Bronchial epithelial cell (primary cell): ENCODE data around the gene MAGOH. TPM values are rescaled to one million over a fixed set of nuclear protein-coding genes. Genes with fewer than 3 reads are reported as not detected.

Source experiments
- DNase-seq: peaks from one replicate; pipeline ENCODE4 v3.0.0-alpha.2; 2010; ENCODE audit warnings: low read depth
- FAIRE-seq: peaks from 2 replicates; lab custom pipeline; 2011; peaks lifted over from hg19 to GRCh38; lab: Jason Lieb, UNC
- H3K27me3 ChIP-seq: 2 replicates; pipeline ENCODE4 v1.5.1; 2011; ENCODE audit warnings: low read length; ENCODE audit not compliant: control insufficient read depth, insufficient read depth
- H3K36me3 ChIP-seq: 2 replicates; pipeline ENCODE4 v1.5.1; 2011; ENCODE audit warnings: low read length; ENCODE audit not compliant: control insufficient read depth, insufficient read depth
- H3K4me3 ChIP-seq: 2 replicates; pipeline ENCODE4 v1.5.1; 2011; ENCODE audit warnings: mild to moderate bottlenecking, low read depth, low read length, control low read depth
- CTCF ChIP-seq: IDR thresholded peaks from 2 replicates; pipeline ENCODE4 v1.5.1; 2011; ENCODE audit warnings: mild to moderate bottlenecking, moderate library complexity, low read length, control low read depth, inconsistent platforms; ENCODE audit not compliant: insufficient read depth, severe bottlenecking
- total RNA-seq: library from RNA; depleted of rRNA; stranded (reverse); fragments of >200 nt; gene quantifications from 2 replicates; pipeline ENCODE4 v1.2.1, GENCODE V29; 2014

Gene MAGOH
- total RNA-seq, 1 donor from 2014 or later = 33.7 TPM

DNA sequence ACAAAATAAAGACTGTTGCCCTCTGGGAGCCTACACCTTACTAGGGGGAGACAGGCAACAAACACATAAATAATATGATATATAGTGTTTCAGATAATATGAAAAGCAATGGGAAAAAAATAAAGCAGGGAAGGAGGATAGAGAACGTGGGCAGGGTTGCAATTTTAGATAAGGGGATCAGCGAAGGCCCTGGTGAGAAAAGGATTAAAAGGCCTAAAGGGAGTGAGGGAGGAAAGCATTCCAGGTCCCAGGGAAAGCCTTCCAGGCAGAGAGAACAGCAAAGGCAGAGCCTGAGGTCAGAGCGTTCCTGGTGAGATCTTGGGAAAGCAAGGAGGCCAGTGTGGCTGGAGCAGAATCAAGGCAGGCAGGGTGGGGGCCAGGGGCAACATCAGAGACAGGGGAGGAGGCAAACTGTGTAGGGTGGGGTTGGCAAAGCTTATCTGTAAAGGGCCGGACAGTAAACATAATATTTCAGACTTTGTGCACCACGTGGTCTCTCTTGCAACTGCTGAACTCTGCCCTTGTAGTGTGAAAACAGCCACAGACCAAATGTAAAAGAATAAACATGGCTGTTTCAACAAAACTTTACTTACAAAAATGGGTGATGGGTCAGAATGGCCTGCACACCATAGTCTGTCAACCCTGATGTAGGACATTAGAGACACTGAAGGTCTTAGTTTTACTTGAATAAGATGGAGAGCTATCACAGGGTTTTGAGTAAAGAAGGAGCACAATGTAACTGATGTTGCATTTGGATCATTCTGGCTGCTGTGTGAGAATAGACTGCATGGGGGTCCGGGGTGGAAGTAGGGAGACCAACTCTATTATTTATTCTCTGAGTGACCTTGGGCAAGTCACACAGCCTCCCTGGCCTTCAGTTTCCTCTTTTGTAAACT lies 55.0 kb downstream of the MAGOH start:
- H3K27me3 ChIP-seq = peaks cover 2% of the 10 kb centered on the region
- DNase-seq (no peak), FAIRE-seq (no peak)
- H3K36me3 ChIP-seq = no peaks in the 10 kb centered on the region
- H3K4me3 ChIP-seq = no peak overlapping the region
- TF ChIP-seq CTCF = no peak

- FAIRE-seq = peak; percentile 62
These were observed 55.6 kb downstream of the MAGOH start for GRCh38 chr1:53182716-53183094.

GRCh38 chr1:53182111-53182593 lies 56.2 kb downstream of the MAGOH start:
- TF ChIP-seq CTCF = peak; percentile 80
- Histone ChIP-seq H3K4me3 (no peak overlapping the region), H3K27me3 (peaks cover 2% of the 10 kb centered on the region), H3K36me3 (no peaks in the 10 kb centered on the region)
- DNase-seq (peak; percentile 72), FAIRE-seq (no peak)

More at GRCh38 chr1:53182716-53183094, 55.6 kb downstream of the MAGOH start:
- no peak for DNase-seq
- no peak for TF ChIP-seq CTCF
- Histone ChIP-seq H3K27me3 (peaks cover 2% of the 10 kb centered on the region), H3K36me3 (no peaks in the 10 kb centered on the region), H3K4me3 (no peak overlapping the region)

DNA sequence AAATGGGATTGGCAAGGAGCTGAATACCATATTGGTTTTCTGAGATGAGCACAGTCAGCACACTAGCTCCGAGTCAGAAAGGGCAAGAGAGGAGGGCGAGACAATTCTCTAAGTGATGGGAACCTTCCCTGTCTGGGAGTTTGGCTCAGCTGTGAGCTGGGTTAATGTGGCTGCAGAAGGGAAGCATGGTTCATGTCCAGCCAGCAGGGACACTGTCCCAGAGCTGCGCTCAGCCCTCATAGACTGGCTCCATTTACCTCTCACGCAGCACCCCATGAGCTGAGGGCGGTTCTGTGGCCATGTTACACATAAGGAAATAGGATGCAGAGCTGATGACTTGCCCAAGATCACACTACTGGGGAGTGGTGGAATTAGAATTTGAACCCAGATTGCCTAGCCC lies 57.4 kb downstream of the MAGOH start:
- no peak for DNase-seq
- no peak for TF ChIP-seq CTCF
- H3K4me3 ChIP-seq = no peak overlapping the region
- H3K36me3 ChIP-seq = no peaks in the 10 kb centered on the region
- FAIRE-seq = no peak
- H3K27me3 ChIP-seq = peaks cover 2% of the 10 kb centered on the region

GRCh38 chr1:53180226-53180625 lies 58.1 kb downstream of the MAGOH start:
- no peak for TF ChIP-seq CTCF
- no peaks in the 10 kb centered on the region for H3K36me3 ChIP-seq
- FAIRE-seq = no peak
- H3K27me3 ChIP-seq = peaks cover 2% of the 10 kb centered on the region
- DNase-seq = no peak
- H3K4me3 ChIP-seq = no peak overlapping the region

Other genes starting within 250 kb of the MAGOH start
- 0.53 TPM in 1 of 2 replicates, not detected in the other for gene PODN, start 176.3 kb downstream of the MAGOH start, total RNA-seq
- not detected in 2 replicates for gene SLC1A7, start 95.9 kb downstream of the MAGOH start, total RNA-seq
- 5.5 and 15.0 TPM in 2 replicates for gene CPT2, start 41.7 kb downstream of the MAGOH start, total RNA-seq
- 37.9 and 47.9 TPM in 2 replicates for gene CZIB, start 17.9 kb downstream of the MAGOH start, total RNA-seq
- 6.7 and 8.4 TPM in 2 replicates for gene LRP8, start 89.6 kb upstream of the MAGOH start, total RNA-seq
- not detected in 2 replicates for gene DMRTB1, start 220.9 kb upstream of the MAGOH start, total RNA-seq